CD4-positive, alpha-beta T cell (primary cell): ENCODE results near the gene SDK2. TPM values are rescaled to one million over a fixed set of nuclear protein-coding genes. Genes with fewer than 3 reads are reported as not detected.

Source experiments
- ATAC-seq: fragments of 200-7000 bp; cut with Tn5 transposase; one replicate; pipeline ENCODE4 v1.10.0; 2022; ENCODE audit warnings: mild to moderate bottlenecking; ENCODE audit not compliant: poor library complexity
- CTCF ChIA-PET: fragments of 350-600 bp; sonication (Branson Sonifier 250); formaldehyde crosslinking; loops from one replicate; lab custom pipeline; 2021; ENCODE audit warnings: antibody characterized with exemption, inconsistent platforms; lab: Charles Lee
- POLR2A ChIA-PET: fragments of 350-600 bp; sonication (Branson Sonifier 250); formaldehyde crosslinking; loops from one replicate; lab custom pipeline; 2021; ENCODE audit warnings: antibody characterized with exemption, inconsistent platforms; lab: Charles Lee
- DNase-seq, 14 experiments: peaks; one replicate each; pipeline ENCODE4 v3.0.0-alpha.2; 2013 to 2020; ENCODE audit warnings: mixed read lengths in 2 of 14
- H3K27ac ChIP-seq, 2 donors: one replicate each; pipeline versions ENCODE4 v1.5.1 to v1.7.0; 2013; ENCODE audit warnings: low read length in 2 of 2, low read depth in 1 of 2, mild to moderate bottlenecking in 1 of 2
- H3K27me3 ChIP-seq, 2 experiments: 1 replicate in 1 of 2; 2 replicates in 1 of 2; pipeline versions ENCODE4 v1.6.1 to v1.7.0; 2013; ENCODE audit warnings: low read length in 2 of 2, control low read depth in 1 of 2, mild to moderate bottlenecking in 1 of 2, moderate library complexity in 1 of 2; ENCODE audit not compliant: insufficient read depth in 2 of 2, control insufficient read depth in 1 of 2
- H3K36me3 ChIP-seq: one replicate; pipeline ENCODE4 v1.6.1; 2013; ENCODE audit warnings: low read length, control low read depth; ENCODE audit not compliant: insufficient read depth
- H3K4me1 ChIP-seq: one replicate; pipeline ENCODE4 v1.6.1; 2013; ENCODE audit warnings: low read length, control low read depth; ENCODE audit not compliant: insufficient read depth
- H3K4me3 ChIP-seq: one replicate; pipeline ENCODE4 v1.5.1; 2013; ENCODE audit warnings: mild to moderate bottlenecking, low read length, moderate library complexity
- H3K9me3 ChIP-seq, 2 experiments: 1 replicate in 1 of 2; 2 replicates in 1 of 2; pipeline versions ENCODE4 v1.6.1 to v1.7.0; 2013; ENCODE audit warnings: low read length in 2 of 2, mild to moderate bottlenecking in 2 of 2, control low read depth in 1 of 2, moderate library complexity in 1 of 2; ENCODE audit not compliant: control insufficient read depth in 1 of 2, insufficient read depth in 1 of 2
- H3K27ac Mint-ChIP-seq: one replicate; pipeline ENCODE4 v1.8.0; 2020; ENCODE audit warnings: mixed read lengths
- H3K27me3 Mint-ChIP-seq: one replicate; pipeline ENCODE4 v1.8.0; 2021; ENCODE audit warnings: mixed read lengths
- H3K36me3 Mint-ChIP-seq: one replicate; pipeline ENCODE4 v1.8.0; 2021; ENCODE audit warnings: low read depth, mixed read lengths
- H3K4me1 Mint-ChIP-seq: one replicate; pipeline ENCODE4 v1.8.0; 2021; ENCODE audit warnings: low read depth, mixed read lengths
- H3K4me3 Mint-ChIP-seq: one replicate; pipeline ENCODE4 v1.8.0; 2020; ENCODE audit warnings: mild to moderate bottlenecking, mixed read lengths
- H3K9me3 Mint-ChIP-seq: one replicate; pipeline ENCODE4 v1.8.0; 2020; ENCODE audit warnings: mixed read lengths
- intact Hi-C, 2 experiments: fragments of 100-400 bp; cut with DNase I in 1 of 2; cut with micrococcal nuclease in 1 of 2; formaldehyde crosslinking; loops; one replicate each; pipeline versions ENCODE4 v1.15.1 to v1.9.0; 2023 to 2025; cut with DNase I, micrococcal nuclease
- total RNA-seq, 174 experiments: library from RNA in 2 of 174; stranded (reverse) in 2 of 174; gene quantifications; one replicate each; pipeline ENCODE4 v1.2.3 and lab custom pipeline; 2021 to 2026
- TF ChIP-seq, protein P1 (sequence below): fragments of 200-600 bp; IDR thresholded peaks from one replicate; pipeline ENCODE4 v1.8.0; 2022; ENCODE audit warnings: antibody characterized with exemption, mild to moderate bottlenecking

Gene SDK2
- total RNA-seq, 2 experiments from 2014 or later: 8.1 to 8.2 TPM

DNA sequence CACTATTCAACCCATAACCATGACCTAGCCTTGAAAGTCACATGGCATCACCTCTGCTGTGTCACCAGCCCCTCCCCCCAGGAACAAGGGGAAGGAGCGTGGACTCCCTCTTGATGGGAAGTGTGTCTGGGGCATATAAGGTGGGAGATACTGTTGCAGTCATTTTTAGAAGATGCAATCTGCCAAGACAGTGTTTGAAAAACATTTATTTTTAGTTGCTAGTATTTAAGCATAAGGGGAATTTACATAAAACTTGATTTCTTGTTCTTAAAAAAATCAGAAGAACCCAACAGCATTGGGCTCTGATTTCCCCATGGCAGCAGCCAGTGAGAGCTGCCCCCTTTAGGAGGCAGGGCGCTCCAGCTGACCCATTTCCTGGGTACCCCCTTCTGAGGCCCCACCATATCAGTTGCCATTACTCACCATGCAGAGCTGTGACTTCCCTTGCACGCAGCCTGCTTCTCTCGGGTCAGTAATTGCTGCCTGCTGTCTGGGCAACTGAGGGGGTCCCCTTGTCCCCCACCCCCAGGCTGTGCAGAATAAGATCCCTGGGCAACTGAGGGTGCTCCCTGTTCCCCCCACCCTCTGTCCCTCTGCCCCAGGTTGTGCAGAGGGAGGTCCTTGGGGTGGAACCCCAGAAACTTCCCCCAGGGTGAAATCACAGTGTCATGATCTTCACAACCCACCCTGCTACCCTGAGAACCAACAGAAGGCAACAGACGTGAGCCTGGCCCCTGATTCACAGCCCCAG, 320.7 kb downstream of the SDK2 start:
- TF ChIP-seq, protein P1, sequence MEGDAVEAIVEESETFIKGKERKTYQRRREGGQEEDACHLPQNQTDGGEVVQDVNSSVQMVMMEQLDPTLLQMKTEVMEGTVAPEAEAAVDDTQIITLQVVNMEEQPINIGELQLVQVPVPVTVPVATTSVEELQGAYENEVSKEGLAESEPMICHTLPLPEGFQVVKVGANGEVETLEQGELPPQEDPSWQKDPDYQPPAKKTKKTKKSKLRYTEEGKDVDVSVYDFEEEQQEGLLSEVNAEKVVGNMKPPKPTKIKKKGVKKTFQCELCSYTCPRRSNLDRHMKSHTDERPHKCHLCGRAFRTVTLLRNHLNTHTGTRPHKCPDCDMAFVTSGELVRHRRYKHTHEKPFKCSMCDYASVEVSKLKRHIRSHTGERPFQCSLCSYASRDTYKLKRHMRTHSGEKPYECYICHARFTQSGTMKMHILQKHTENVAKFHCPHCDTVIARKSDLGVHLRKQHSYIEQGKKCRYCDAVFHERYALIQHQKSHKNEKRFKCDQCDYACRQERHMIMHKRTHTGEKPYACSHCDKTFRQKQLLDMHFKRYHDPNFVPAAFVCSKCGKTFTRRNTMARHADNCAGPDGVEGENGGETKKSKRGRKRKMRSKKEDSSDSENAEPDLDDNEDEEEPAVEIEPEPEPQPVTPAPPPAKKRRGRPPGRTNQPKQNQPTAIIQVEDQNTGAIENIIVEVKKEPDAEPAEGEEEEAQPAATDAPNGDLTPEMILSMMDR: no peak
- ATAC-seq: no peak
- intact Hi-C loops: no loop called here
- Mint-ChIP-seq H3K27ac (no peak overlapping the region), H3K36me3 (no peaks in the 10 kb centered on the region), H3K4me3 (no peak overlapping the region), H3K27me3 (peaks cover 15% of the 10 kb centered on the region), H3K9me3 (no peaks in the 10 kb centered on the region), H3K4me1 (no peaks in the 10 kb centered on the region)
- CTCF ChIA-PET: no interaction called here
- no peaks in the 10 kb centered on the region for H3K36me3 ChIP-seq
- no peak for DNase-seq
- no peaks in the 10 kb centered on the region for H3K4me1 ChIP-seq
- POLR2A ChIA-PET: no interaction called here
- H3K9me3 ChIP-seq: peaks cover 0 to 8% of the 10 kb centered on the region in 2 experiments
- H3K27me3 ChIP-seq: no peaks in the 10 kb centered on the region
- no peak overlapping the region for H3K27ac ChIP-seq
- H3K4me3 ChIP-seq: no peak overlapping the region

DNA sequence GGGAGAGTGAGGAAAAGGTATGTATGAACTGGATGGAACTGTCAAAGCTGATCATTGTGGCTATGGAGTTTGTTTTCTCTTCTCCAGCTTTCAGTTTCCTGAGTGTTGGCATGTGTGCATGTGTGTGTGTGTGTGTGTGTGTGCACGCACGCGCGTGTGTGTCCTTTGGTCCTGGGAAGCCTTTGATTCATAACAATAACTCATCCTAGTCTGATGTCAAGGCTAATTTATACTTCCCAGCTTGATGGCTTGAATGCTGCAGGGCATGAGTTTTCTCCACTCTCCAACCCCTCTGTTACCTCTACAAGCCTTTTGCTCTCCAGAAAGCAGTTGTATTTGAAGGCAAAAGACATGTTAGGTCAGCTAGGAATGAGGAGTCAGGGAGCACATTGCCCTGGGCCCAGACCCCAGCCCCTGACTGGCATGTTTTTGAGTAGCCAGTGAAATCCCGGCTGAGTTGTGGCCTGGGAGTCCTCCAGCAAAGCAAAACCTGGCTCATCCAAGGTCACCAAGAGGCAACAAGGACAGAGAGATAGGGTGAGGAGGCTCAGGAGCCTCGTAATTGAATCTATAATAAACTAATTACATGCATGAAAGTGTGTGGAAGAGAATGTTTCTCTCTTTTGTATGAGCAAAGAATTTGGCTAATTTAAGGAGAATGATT, 323.5 kb downstream of the SDK2 start:
- DNase-seq (no peak), ATAC-seq (no peak)
- ChIA-PET POLR2A (no interaction called here), CTCF (interaction anchor here (0.8 kb wide), 1 partner anchor 10 kb away, joined by 4 read pairs; the partner anchor contains the start of gene CDC42EP4)
- Histone ChIP-seq H3K36me3 (no peaks in the 10 kb centered on the region), H3K4me3 (no peak overlapping the region), H3K27ac (no peak overlapping the region), H3K27me3 (no peaks in the 10 kb centered on the region), H3K4me1 (no peaks in the 10 kb centered on the region), H3K9me3 (peaks cover 0 to 8% of the 10 kb centered on the region in 2 experiments)
- Mint-ChIP-seq H3K4me1 (no peaks in the 10 kb centered on the region), H3K36me3 (no peaks in the 10 kb centered on the region), H3K9me3 (no peaks in the 10 kb centered on the region), H3K27me3 (peaks cover 9% of the 10 kb centered on the region), H3K4me3 (no peak overlapping the region), H3K27ac (no peak overlapping the region)
- intact Hi-C loops: no loop called here
- TF ChIP-seq, protein P1: no peak

DNA sequence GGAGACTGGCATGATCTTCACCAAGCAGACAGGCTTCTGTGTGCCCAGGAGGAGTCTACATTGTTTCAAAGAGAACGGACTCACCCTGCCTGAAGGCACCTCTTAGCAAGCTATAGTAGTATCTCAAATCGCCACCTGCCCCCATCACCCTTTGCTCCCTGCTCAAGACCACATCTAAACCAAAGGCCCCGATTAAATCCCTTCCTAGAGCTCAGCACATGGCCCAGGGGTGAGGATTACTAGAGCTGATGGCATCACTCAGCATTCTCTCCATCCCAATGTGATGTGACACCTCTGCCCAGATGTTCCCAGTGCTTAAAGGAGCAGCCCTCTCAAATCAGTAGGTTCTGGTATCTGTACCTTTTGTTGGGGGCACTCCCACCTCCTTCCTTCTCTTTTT, 324.5 kb downstream of the SDK2 start:
- H3K27ac Mint-ChIP-seq: no peak overlapping the region

More for the DNA sequence above, 324.5 kb downstream of the SDK2 start:
- ChIA-PET CTCF (interaction anchor here (0.8 kb wide), 1 partner anchor 9 kb away, joined by 4 read pairs; the partner anchor contains the start of gene CDC42EP4), POLR2A (no interaction called here)
- TF ChIP-seq, protein P1: no peak
- Histone ChIP-seq H3K4me3 (no peak overlapping the region), H3K27me3 (no peaks in the 10 kb centered on the region), H3K9me3 (peaks cover 0 to 8% of the 10 kb centered on the region in 2 experiments), H3K4me1 (no peaks in the 10 kb centered on the region), H3K27ac (no peak overlapping the region), H3K36me3 (no peaks in the 10 kb centered on the region)
- H3K4me3 Mint-ChIP-seq: no peak overlapping the region
- H3K27me3 Mint-ChIP-seq: peaks cover 4% of the 10 kb centered on the region
- H3K9me3 Mint-ChIP-seq: no peaks in the 10 kb centered on the region
- intact Hi-C loops: loop anchor here in 1 of 2 experiments (10.0 kb wide), 1 partner anchor 125 kb away; the partner anchor contains the start of gene COG1
- DNase-seq (no peak), ATAC-seq (no peak)
- H3K36me3 Mint-ChIP-seq: no peaks in the 10 kb centered on the region
- H3K4me1 Mint-ChIP-seq: no peaks in the 10 kb centered on the region
